OCI-LY1 (cell line): Measurements from ENCODE around the gene EFHD2.

Experiments
- H2AFZ ChIP-seq: fragments of 200-600 bp; sonication (generic), shearing (Covaris generic); 2 replicates; pipeline ENCODE4 v1.6.0; 2014; ENCODE audit warnings: antibody characterized with exemption, mild to moderate bottlenecking, low read length
- H3F3A ChIP-seq: fragments of 200-600 bp; sonication (generic), shearing (Covaris generic); 2 replicates; pipeline ENCODE4 v1.6.0; 2014; ENCODE audit warnings: mild to moderate bottlenecking, antibody characterized with exemption, low read length, moderate library complexity; ENCODE audit not compliant: insufficient read depth
- H3K27ac ChIP-seq: fragments of 200-600 bp; sonication (generic); 2 replicates; pipeline ENCODE4 v1.5.1; 2014; ENCODE audit warnings: low read length, mixed run types, mild to moderate bottlenecking, low read depth; ENCODE audit not compliant: poor library complexity, severe bottlenecking
- H3K27me3 ChIP-seq: fragments of 200-600 bp; sonication (generic); 2 replicates; pipeline ENCODE4 v1.6.0; 2014; ENCODE audit warnings: antibody characterized with exemption, mild to moderate bottlenecking, low read length, moderate library complexity; ENCODE audit not compliant: insufficient read depth
- H3K36me3 ChIP-seq: fragments of 200-600 bp; sonication (generic); 2 replicates; pipeline ENCODE4 v1.6.1; 2014; ENCODE audit warnings: mild to moderate bottlenecking, antibody characterized with exemption, low read length, moderate library complexity, mixed read lengths; ENCODE audit not compliant: insufficient read depth
- H3K4me1 ChIP-seq: fragments of 200-600 bp; sonication (generic); 2 replicates; pipeline ENCODE4 v1.5.1; 2014; ENCODE audit warnings: mild to moderate bottlenecking, low read length, moderate library complexity; ENCODE audit not compliant: insufficient read depth, severe bottlenecking
- H3K4me2 ChIP-seq: fragments of 200-600 bp; sonication (generic), shearing (Covaris generic); 2 replicates; pipeline ENCODE4 v1.6.1; 2014; ENCODE audit warnings: low read length
- H3K4me3 ChIP-seq: fragments of 200-600 bp; sonication (generic); 2 replicates; pipeline ENCODE4 v1.5.1; 2014; ENCODE audit warnings: low read length, low read depth, mild to moderate bottlenecking, mixed read lengths; ENCODE audit not compliant: poor library complexity, severe bottlenecking
- H3K79me2 ChIP-seq: fragments of 200-600 bp; shearing (Covaris generic); 2 replicates; pipeline ENCODE4 v1.6.1; 2016; ENCODE audit warnings: mixed run types, low read length, mixed read lengths; ENCODE audit not compliant: insufficient read depth
- H3K9ac ChIP-seq: fragments of 200-600 bp; sonication (generic), shearing (Covaris generic); 2 replicates; pipeline ENCODE4 v1.6.1; 2014; ENCODE audit warnings: mild to moderate bottlenecking, low read length, mixed read lengths
- H3K9me2 ChIP-seq: fragments of 200-600 bp; sonication (generic), shearing (Covaris generic); 2 replicates; pipeline ENCODE4 v1.6.1; 2014; ENCODE audit warnings: low read depth, mild to moderate bottlenecking, low read length, mixed read lengths
- H3K9me3 ChIP-seq: fragments of 200-600 bp; shearing (Covaris generic); 2 replicates; pipeline ENCODE4 v1.6.1; 2014; ENCODE audit warnings: low read length, mixed read lengths
- H4K20me1 ChIP-seq: fragments of 200-600 bp; sonication (generic), shearing (Covaris generic); 2 replicates; pipeline ENCODE4 v1.6.0; 2016; ENCODE audit warnings: mild to moderate bottlenecking, low read length; ENCODE audit not compliant: insufficient read depth
- EZH2 ChIP-seq: fragments of 200-600 bp; sonication (generic), shearing (Covaris generic); IDR thresholded peaks from 2 replicates; pipeline ENCODE4 v1.8.0; 2017; ENCODE audit warnings: borderline replicate concordance, mixed run types, mild to moderate bottlenecking, antibody characterized with exemption, low read length, moderate library complexity, mixed read lengths
- TF ChIP-seq, protein P1 (sequence below): fragments of 200-600 bp; sonication (generic), shearing (Covaris generic); IDR thresholded peaks from 2 replicates; pipeline ENCODE4 v1.5.1; 2017; ENCODE audit warnings: mild to moderate bottlenecking, antibody characterized with exemption, low read length, moderate library complexity, mixed read lengths

Gene EFHD2

GRCh38 chr1:15370268-15370667, 39.4 kb upstream of the EFHD2 start:
- Histone ChIP-seq H2AFZ (no peak overlapping the region), H3K4me3 (no peak overlapping the region), H3K27me3 (peaks cover 5% of the 10 kb centered on the region; the same call in 1 of the 2 replicates), H3K9ac (no peak overlapping the region), H3K4me1 (no peaks in the 10 kb centered on the region), H3K36me3 (no peaks in the 10 kb centered on the region), H3K27ac (no peak overlapping the region), H3K4me2 (no peak overlapping the region), H3K79me2 (no peaks in the 10 kb centered on the region), H3K9me2 (no peaks in the 10 kb centered on the region), H4K20me1 (no peaks in the 10 kb centered on the region), H3F3A (no peaks in the 10 kb centered on the region), H3K9me3 (no peaks in the 10 kb centered on the region)
- TF ChIP-seq EZH2: no peak
- TF ChIP-seq, protein P1, sequence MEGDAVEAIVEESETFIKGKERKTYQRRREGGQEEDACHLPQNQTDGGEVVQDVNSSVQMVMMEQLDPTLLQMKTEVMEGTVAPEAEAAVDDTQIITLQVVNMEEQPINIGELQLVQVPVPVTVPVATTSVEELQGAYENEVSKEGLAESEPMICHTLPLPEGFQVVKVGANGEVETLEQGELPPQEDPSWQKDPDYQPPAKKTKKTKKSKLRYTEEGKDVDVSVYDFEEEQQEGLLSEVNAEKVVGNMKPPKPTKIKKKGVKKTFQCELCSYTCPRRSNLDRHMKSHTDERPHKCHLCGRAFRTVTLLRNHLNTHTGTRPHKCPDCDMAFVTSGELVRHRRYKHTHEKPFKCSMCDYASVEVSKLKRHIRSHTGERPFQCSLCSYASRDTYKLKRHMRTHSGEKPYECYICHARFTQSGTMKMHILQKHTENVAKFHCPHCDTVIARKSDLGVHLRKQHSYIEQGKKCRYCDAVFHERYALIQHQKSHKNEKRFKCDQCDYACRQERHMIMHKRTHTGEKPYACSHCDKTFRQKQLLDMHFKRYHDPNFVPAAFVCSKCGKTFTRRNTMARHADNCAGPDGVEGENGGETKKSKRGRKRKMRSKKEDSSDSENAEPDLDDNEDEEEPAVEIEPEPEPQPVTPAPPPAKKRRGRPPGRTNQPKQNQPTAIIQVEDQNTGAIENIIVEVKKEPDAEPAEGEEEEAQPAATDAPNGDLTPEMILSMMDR: no peak

DNA sequence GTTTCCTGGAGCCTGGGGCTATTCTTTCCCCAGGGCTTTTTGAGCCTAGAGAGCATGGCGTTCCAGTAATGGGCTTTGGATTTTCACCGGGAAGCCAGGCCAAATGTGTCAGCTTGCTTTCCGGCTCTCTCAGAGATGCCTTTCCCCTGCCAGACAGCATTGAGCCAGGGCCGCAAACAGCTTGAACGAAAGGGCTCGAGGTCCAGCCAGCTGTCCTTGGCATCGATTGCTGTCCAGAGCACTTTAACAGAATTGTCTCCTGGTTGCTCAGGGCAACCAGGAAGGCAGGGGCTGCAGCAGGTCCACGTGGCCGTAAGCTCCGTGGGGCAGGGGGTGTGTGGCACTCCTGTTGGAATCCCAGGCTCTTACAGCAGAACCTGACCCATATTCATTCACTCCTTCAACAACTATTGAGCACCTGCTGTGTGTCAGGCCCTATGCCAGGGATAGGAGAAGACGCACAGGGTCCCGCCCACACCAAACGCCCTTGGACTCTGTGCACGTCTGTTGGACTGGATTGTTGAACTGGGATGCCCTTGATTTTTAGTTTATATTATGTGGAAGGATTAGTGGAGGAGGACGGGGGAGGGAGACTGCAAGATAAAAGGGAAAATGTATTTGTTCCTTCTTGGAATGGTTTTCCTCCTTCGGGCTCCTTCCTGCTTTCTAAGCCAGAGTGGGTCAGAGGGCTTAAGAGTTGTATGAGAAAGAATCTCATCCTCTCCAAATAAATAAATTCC, 38.7 kb upstream of the EFHD2 start:
- H3K27me3 ChIP-seq: peaks cover 5% of the 10 kb centered on the region; the same call in 1 of the 2 replicates
- no peak overlapping the region for H3K4me3 ChIP-seq
- no peak overlapping the region for H3K4me2 ChIP-seq
- H3F3A ChIP-seq: no peaks in the 10 kb centered on the region
- no peaks in the 10 kb centered on the region for H4K20me1 ChIP-seq
- no peaks in the 10 kb centered on the region for H3K9me2 ChIP-seq
- H3K36me3 ChIP-seq: no peaks in the 10 kb centered on the region
- H3K27ac ChIP-seq: no peak overlapping the region
- no peaks in the 10 kb centered on the region for H3K9me3 ChIP-seq
- H2AFZ ChIP-seq: no peak overlapping the region
- TF ChIP-seq, protein P1: no peak
- no peak for TF ChIP-seq EZH2
- no peaks in the 10 kb centered on the region for H3K79me2 ChIP-seq
- no peaks in the 10 kb centered on the region for H3K4me1 ChIP-seq
- no peak overlapping the region for H3K9ac ChIP-seq

GRCh38 chr1:15371610-15372545, 37.8 kb upstream of the EFHD2 start:
- no peak overlapping the region for H2AFZ ChIP-seq
- no peaks in the 10 kb centered on the region for H3K9me2 ChIP-seq
- no peaks in the 10 kb centered on the region for H3K79me2 ChIP-seq
- H3K27ac ChIP-seq: no peak overlapping the region
- TF ChIP-seq EZH2: no peak
- H3K9ac ChIP-seq: no peak overlapping the region
- H3F3A ChIP-seq: no peaks in the 10 kb centered on the region
- no peaks in the 10 kb centered on the region for H3K9me3 ChIP-seq
- H3K4me3 ChIP-seq: no peak overlapping the region
- peaks cover 5% of the 10 kb centered on the region; the same call in 1 of the 2 replicates for H3K27me3 ChIP-seq
- no peaks in the 10 kb centered on the region for H3K4me1 ChIP-seq
- no peaks in the 10 kb centered on the region for H3K36me3 ChIP-seq
- no peaks in the 10 kb centered on the region for H4K20me1 ChIP-seq
- no peak overlapping the region for H3K4me2 ChIP-seq
